HEK293T (cell line): ENCODE measurements around the gene KAT2A.

Experiments used
- ELF4 ChIP-seq: fragments of 450-650 bp; IDR thresholded peaks from 2 replicates; pipeline ENCODE4 v1.6.1; 2017; ENCODE audit warnings: antibody characterized with exemption
- FOXA1 ChIP-seq: fragments of 450-650 bp; IDR thresholded peaks from 2 replicates; pipeline ENCODE4 v1.6.1; 2016; ENCODE audit warnings: mild to moderate bottlenecking
- FOXK2 ChIP-seq: fragments of 450-650 bp; IDR thresholded peaks from 2 replicates; pipeline ENCODE4 v1.6.1; 2016; ENCODE audit warnings: mild to moderate bottlenecking
- FOXM1 ChIP-seq: fragments of 450-650 bp; IDR thresholded peaks from 2 replicates; pipeline ENCODE4 v1.6.1; 2017; ENCODE audit warnings: mild to moderate bottlenecking, borderline replicate concordance
- NFRKB ChIP-seq: fragments of 450-650 bp; IDR thresholded peaks from 2 replicates; pipeline ENCODE4 v1.6.1; 2016; ENCODE audit warnings: mild to moderate bottlenecking, moderate library complexity
- PKNOX1 ChIP-seq: fragments of 450-650 bp; IDR thresholded peaks from 2 replicates; pipeline ENCODE4 v1.6.1; 2016
- SP1 ChIP-seq: fragments of 450-650 bp; IDR thresholded peaks from 2 replicates; pipeline ENCODE4 v1.6.1; 2017
- SUZ12 ChIP-seq: fragments of 450-650 bp; IDR thresholded peaks from 2 replicates; pipeline ENCODE4 v1.6.1; 2016; ENCODE audit warnings: mild to moderate bottlenecking
- TARDBP ChIP-seq: fragments of 450-650 bp; IDR thresholded peaks from 2 replicates; pipeline ENCODE4 v1.6.1; 2016

- no peak for TF ChIP-seq FOXK2
- no peak for TF ChIP-seq TARDBP
- TF ChIP-seq FOXA1, result no peak
- no peak for TF ChIP-seq FOXM1
- TF ChIP-seq SP1, result no peak
- TF ChIP-seq SUZ12, result no peak
- TF ChIP-seq NFRKB, result no peak
- TF ChIP-seq PKNOX1, result no peak
- no peak for TF ChIP-seq ELF4
Measured at GRCh38 chr17:42097691-42098631, 23.2 kb downstream of the KAT2A start, which contains the start of gene ZNF385C.
